Gastroesophageal sphincter (tissue), 4 donors: ENCODE data around the gene TM9SF3. TPM values are rescaled to one million over a fixed set of nuclear protein-coding genes. Genes with fewer than 3 reads are reported as not detected.

Experiments
- ATAC-seq: fragments of 150-250 bp; one replicate; pipeline ENCODE4 v1.9.1; 2016; ENCODE audit warnings: mild to moderate bottlenecking, moderate library complexity
- H3K27ac ChIP-seq, 4 donors: fragments of 200-600 bp; sonication (generic) in 3 of 4; 1 replicate in 3 of 4; 2 replicates in 1 of 4; pipeline ENCODE4 v1.5.1; 2016 to 2019
- H3K27me3 ChIP-seq: fragments of 200-600 bp; sonication (generic); one replicate; pipeline ENCODE4 v1.5.1; 2019
- H3K36me3 ChIP-seq, 2 donors: fragments of 200-600 bp; sonication (generic); one replicate each; pipeline ENCODE4 v1.5.1; 2019; ENCODE audit warnings: control low read depth in 1 of 2
- H3K4me1 ChIP-seq, 3 donors: fragments of 200-600 bp; sonication (generic); 1 replicate in 2 of 3; 2 replicates in 1 of 3; pipeline ENCODE4 v1.5.1; 2016 to 2019; ENCODE audit warnings: control low read depth in 2 of 3
- H3K4me3 ChIP-seq, 2 donors: fragments of 200-600 bp; sonication (generic); one replicate each; pipeline ENCODE4 v1.5.1; 2019; ENCODE audit warnings: mild to moderate bottlenecking in 1 of 2, moderate library complexity in 1 of 2
- H3K9me3 ChIP-seq, 3 donors: fragments of 200-600 bp; sonication (generic); one replicate each; pipeline ENCODE4 v1.5.1; 2017 to 2019; ENCODE audit warnings: control low read depth in 2 of 3
- CTCF ChIP-seq, 4 experiments: fragments of 200-600 bp in 2 of 4; fragments of 450-650 bp in 2 of 4; sonication (generic) in 1 of 4; IDR thresholded peaks; one replicate each; pipeline ENCODE4 v1.5.1; 2017 to 2019; ENCODE audit warnings: antibody characterized with exemption in 4 of 4, mild to moderate bottlenecking in 2 of 4, moderate library complexity in 2 of 4
- EP300 ChIP-seq: sonication (generic); formaldehyde crosslinking; IDR thresholded peaks from one replicate; pipeline ENCODE4 v1.6.1; 2017; ENCODE audit warnings: antibody characterized with exemption, mild to moderate bottlenecking
- POLR2A ChIP-seq, 2 donors: fragments of 450-650 bp; IDR thresholded peaks; one replicate each; pipeline ENCODE4 v1.6.1; 2017; ENCODE audit warnings: antibody characterized with exemption in 2 of 2, mild to moderate bottlenecking in 2 of 2, moderate library complexity in 1 of 2
- POLR2AphosphoS5 ChIP-seq: sonication (generic); formaldehyde crosslinking; IDR thresholded peaks from one replicate; pipeline ENCODE4 v1.6.1; 2017; ENCODE audit warnings: antibody characterized with exemption
- WGBS, 2 donors: methylation state at CpG; one replicate each; pipeline ENCODE4 v1.1.5; 2018; ENCODE audit warnings: low coverage in 1 of 2; 5-methylcytosine and 5-hydroxymethylcytosine counted together
- total RNA-seq, 4 donors: library from RNA; depleted of rRNA; stranded (reverse); fragments of >200 nt; gene quantifications; one replicate each; pipeline ENCODE4 v1.1.0, GENCODE V29; 2016

The TM9SF3 gene
- total RNA-seq, 4 donors from 2014 or later = 88.6 to 121 (median 114) TPM

- peak within 1 kb of the TSS; percentile 30 to 61 for H3K4me3 ChIP-seq
- no peak for TF ChIP-seq EP300
- peak in 3 of 4 experiments; percentile 71 to 86 (median 72) for TF ChIP-seq CTCF (IDR thresholded peaks at IDR 0.05)
- TF ChIP-seq POLR2A (IDR thresholded peaks at IDR 0.05) = peak in 1 of 2 donors; percentile 19
- TF ChIP-seq POLR2AphosphoS5 = peak; percentile 35
- peaks cover 0 to 3% of the 10 kb centered on the region in 2 donors for H3K36me3 ChIP-seq
- H3K4me1 ChIP-seq = peaks cover 0 to 27% (median 14%) of the 10 kb centered on the region in 3 donors
- peak within 1 kb of the TSS in 2 of 4 donors; percentile 41 to 60 for H3K27ac ChIP-seq
- peaks cover 22% of the 10 kb centered on the region for H3K27me3 ChIP-seq
- whole genome bisulfite sequencing, 2 donors = 7 to 13% methylated on average over 8 to 9 of the region's 68 CpGs
- H3K9me3 ChIP-seq = no peaks in the 10 kb centered on the region
- peak; percentile 98 for ATAC-seq
Observed at GRCh38 chr10:96513698-96514561, 72.9 kb downstream of the TM9SF3 start, which contains the start of gene TLL2. TSS of gene TLL2 (minus strand) at chr10:96513926. CDS start at chr10:96513685, 241 bp downstream.

GRCh38 chr10:96513305-96513697 lies 73.5 kb downstream of the TM9SF3 start:
- WGBS, 2 donors = no CpG with 5 or more reads among the region's 31 CpGs
- no peak for ATAC-seq
- peak overlapping the region in 2 of 4 donors; percentile 41 to 60 for H3K27ac ChIP-seq

GRCh38 chr10:96512524-96513304 lies 74.1 kb downstream of the TM9SF3 start:
- peak overlapping the region in 1 of 4 donors; percentile 60 for H3K27ac ChIP-seq
- WGBS, 2 donors = 3% methylated on average over 12 to 26 of the region's 65 CpGs
- TF ChIP-seq EP300 (no peak), CTCF (IDR thresholded peaks at IDR 0.05) (no peak), POLR2A (IDR thresholded peaks at IDR 0.05) (no peak), POLR2AphosphoS5 (no peak)
- peaks cover 0 to 27% (median 14%) of the 10 kb centered on the region in 3 donors for H3K4me1 ChIP-seq
- H3K9me3 ChIP-seq = no peaks in the 10 kb centered on the region
- peaks cover 0 to under 1% of the 10 kb centered on the region in 2 donors for H3K36me3 ChIP-seq
- ATAC-seq = no peak
- H3K4me3 ChIP-seq = peak overlapping the region; percentile 30 to 61
- H3K27me3 ChIP-seq = peaks cover 22% of the 10 kb centered on the region

More at GRCh38 chr10:96513305-96513697, 73.5 kb downstream of the TM9SF3 start:
- Histone ChIP-seq H3K36me3 (peaks cover 0 to 3% of the 10 kb centered on the region in 2 donors), H3K4me3 (peak overlapping the region; percentile 30 to 61), H3K27me3 (peaks cover 22% of the 10 kb centered on the region), H3K9me3 (no peaks in the 10 kb centered on the region), H3K4me1 (peaks cover 0 to 27% (median 14%) of the 10 kb centered on the region in 3 donors)
- TF ChIP-seq EP300 (no peak), POLR2AphosphoS5 (no peak), POLR2A (IDR thresholded peaks at IDR 0.05) (no peak)

GRCh38 chr10:96511044-96511945 lies 75.5 kb downstream of the TM9SF3 start:
- TF ChIP-seq POLR2A (IDR thresholded peaks at IDR 0.05) (no peak), CTCF (IDR thresholded peaks at IDR 0.05) (peak in 2 of 4 experiments; percentile 35 to 53)
- no peak for ATAC-seq
- no peak overlapping the region for H3K4me3 ChIP-seq
- peaks cover 0 to 27% (median 14%) of the 10 kb centered on the region in 3 donors for H3K4me1 ChIP-seq
- no peaks in the 10 kb centered on the region for H3K9me3 ChIP-seq
- H3K27ac ChIP-seq = no peak overlapping the region
- no peaks in the 10 kb centered on the region for H3K36me3 ChIP-seq
- H3K27me3 ChIP-seq = peaks cover 22% of the 10 kb centered on the region
- 63 to 76% methylated on average over 4 of the region's 7 CpGs for WGBS, 2 donors
